ENCODE results near the gene KDM5A.

KDM5A gene

DNA sequence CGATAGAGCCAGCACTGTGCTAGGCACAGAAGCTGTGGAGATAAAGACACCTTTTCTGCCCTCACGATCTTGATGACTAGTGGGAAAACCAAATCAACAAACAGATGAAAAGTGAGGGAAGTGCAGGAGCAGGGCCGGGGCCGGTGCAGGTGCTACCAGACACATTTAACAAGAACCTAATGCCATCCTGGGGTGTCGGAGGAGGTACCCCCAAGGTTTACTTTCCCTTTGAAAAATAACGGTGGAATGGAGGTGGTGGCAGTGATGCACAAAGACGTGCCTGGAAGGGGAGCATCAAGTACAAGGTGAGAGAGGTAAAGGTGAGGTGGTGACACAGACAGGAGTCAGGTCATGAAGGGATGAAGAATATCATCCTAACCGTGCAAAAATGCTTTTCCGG is 148.6 kb downstream of the KDM5A start:
- no peak overlapping the region for H3K27ac ChIP-seq (replicated peaks)
- H3K27me3 ChIP-seq (ENCODE audit: insufficient read depth, poor library complexity, severe bottlenecking): no peaks in the 10 kb centered on the region
- no peak overlapping the region for H3K4me3 ChIP-seq (replicated peaks; ENCODE audit: insufficient read depth, low read length)
- no peak for TF ChIP-seq REST (IDR thresholded peaks at IDR 0.05; ENCODE audit: insufficient replicate concordance, low read depth)
- TF ChIP-seq POLR2AphosphoS5 (IDR thresholded peaks at IDR 0.05; ENCODE audit: low read depth): no peak
- no peak for TF ChIP-seq SPI1 (IDR thresholded peaks at IDR 0.05; ENCODE audit: borderline replicate concordance, low read depth)
- TF ChIP-seq CTCF (IDR thresholded peaks at IDR 0.05; ENCODE audit: insufficient read depth, low read length): no peak
- TF ChIP-seq GABPA (IDR thresholded peaks at IDR 0.05; ENCODE audit: low read depth): no peak
- no peak for DNase-seq (ENCODE audit: low read depth in 1 of 2, low spot score in 1 of 2)

DNA sequence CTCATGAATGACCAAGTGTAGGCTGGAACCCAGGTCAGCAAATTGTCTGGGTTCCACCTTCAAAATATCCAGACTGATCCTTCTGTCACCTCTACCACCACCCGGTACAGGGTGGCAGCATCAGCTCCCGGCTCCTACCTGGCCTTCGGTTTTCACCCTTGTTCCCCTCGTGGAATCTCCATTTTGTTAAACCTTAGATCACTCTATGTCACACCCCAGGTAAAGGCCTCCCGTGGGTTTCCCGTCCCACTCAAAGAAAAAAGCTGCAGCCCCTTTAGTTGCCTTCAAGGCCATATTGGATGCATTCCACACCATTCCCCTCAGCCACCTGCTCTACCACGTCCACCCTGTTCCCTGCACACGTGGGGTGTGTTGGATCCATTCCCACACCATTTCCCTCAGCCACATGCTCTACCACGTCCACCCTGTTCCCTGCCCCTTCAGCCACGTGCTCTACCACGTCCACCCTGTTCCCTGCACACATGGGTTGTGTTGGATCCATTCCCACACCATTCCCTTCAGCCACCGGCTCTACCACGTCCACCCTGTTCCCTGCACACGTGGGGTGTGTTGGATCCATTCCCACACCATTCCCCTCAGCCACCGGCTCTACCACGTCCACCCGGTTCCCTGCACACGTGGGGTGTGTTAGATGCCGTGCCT is 150.3 kb downstream of the KDM5A start:
- TF ChIP-seq CTCF (IDR thresholded peaks at IDR 0.05; ENCODE audit: insufficient read depth, low read length): no peak
- no peak for TF ChIP-seq REST (IDR thresholded peaks at IDR 0.05; ENCODE audit: insufficient replicate concordance, low read depth)
- TF ChIP-seq POLR2AphosphoS5 (IDR thresholded peaks at IDR 0.05; ENCODE audit: low read depth): no peak
- no peak for TF ChIP-seq SPI1 (IDR thresholded peaks at IDR 0.05; ENCODE audit: borderline replicate concordance, low read depth)
- no peak for TF ChIP-seq GABPA (IDR thresholded peaks at IDR 0.05; ENCODE audit: low read depth)
- Histone ChIP-seq H3K27ac (replicated peaks) (no peak overlapping the region), H3K27me3 (ENCODE audit: insufficient read depth, poor library complexity, severe bottlenecking) (no peaks in the 10 kb centered on the region), H3K4me3 (replicated peaks; ENCODE audit: insufficient read depth, low read length) (no peak overlapping the region)
- no peak for DNase-seq (ENCODE audit: low read depth in 1 of 2, low spot score in 1 of 2)

DNA sequence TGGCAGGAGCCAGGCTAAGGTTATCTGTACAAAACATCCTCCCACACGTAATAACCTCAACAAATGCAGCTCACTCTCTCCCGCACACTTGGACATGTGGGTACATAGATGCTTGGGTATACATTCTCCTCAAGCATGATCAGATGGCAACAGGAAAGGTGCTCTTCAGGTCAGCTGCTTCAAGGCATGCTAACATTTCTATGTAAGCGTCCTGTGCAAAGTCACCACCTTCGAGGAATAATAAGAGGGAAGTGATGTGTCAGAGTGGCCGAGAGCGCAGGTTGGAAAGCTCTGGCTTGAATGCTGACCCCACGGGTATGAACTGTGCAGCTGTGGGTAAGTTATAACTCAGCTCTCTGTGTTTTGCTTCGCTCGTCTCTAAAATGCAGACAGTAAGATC is 151.0 kb downstream of the KDM5A start:
- no peak for DNase-seq (ENCODE audit: low read depth in 1 of 2, low spot score in 1 of 2)
- no peaks in the 10 kb centered on the region for H3K27me3 ChIP-seq (ENCODE audit: insufficient read depth, poor library complexity, severe bottlenecking)
- H3K27ac ChIP-seq (replicated peaks): no peak overlapping the region
- no peak for TF ChIP-seq CTCF (IDR thresholded peaks at IDR 0.05; ENCODE audit: insufficient read depth, low read length)
- no peak for TF ChIP-seq GABPA (IDR thresholded peaks at IDR 0.05; ENCODE audit: low read depth)
- TF ChIP-seq REST (IDR thresholded peaks at IDR 0.05; ENCODE audit: insufficient replicate concordance, low read depth): no peak
- no peak for TF ChIP-seq SPI1 (IDR thresholded peaks at IDR 0.05; ENCODE audit: borderline replicate concordance, low read depth)
- TF ChIP-seq POLR2AphosphoS5 (IDR thresholded peaks at IDR 0.05; ENCODE audit: low read depth): no peak
- H3K4me3 ChIP-seq (replicated peaks; ENCODE audit: insufficient read depth, low read length): no peak overlapping the region

Measured in HL-60 (cell line).